NT2/D1 (cell line): ENCODE results near the gene KRTAP10-4.
"Not testable (repeated sequence)": the region's sequence is repeated elsewhere in the genome, so short reads cannot be mapped to it uniquely, and the experiment has no call there.

ENCODE experiments used
- DNase-seq: peaks from one replicate; pipeline ENCODE4 v3.0.0-alpha.2; 2011; ENCODE audit warnings: low read depth, low spot score
- H3K27me3 ChIP-seq: 2 replicates; pipeline ENCODE4 v1.6.0; 2011; ENCODE audit warnings: mild to moderate bottlenecking; ENCODE audit not compliant: insufficient read length, insufficient read depth
- H3K36me3 ChIP-seq: 2 replicates; pipeline ENCODE4 v1.6.1; 2011; ENCODE audit warnings: mild to moderate bottlenecking, low read length, mixed read lengths; ENCODE audit not compliant: insufficient read depth, insufficient read length
- H3K4me1 ChIP-seq: 2 replicates; pipeline ENCODE4 v1.5.1; 2011; ENCODE audit not compliant: insufficient read depth, insufficient read length
- H3K4me3 ChIP-seq: 2 replicates; pipeline ENCODE4 v1.5.1; 2011; ENCODE audit warnings: low read depth; ENCODE audit not compliant: insufficient read length
- H3K9ac ChIP-seq: 2 replicates; pipeline ENCODE4 v1.6.0; 2011; ENCODE audit warnings: low read depth; ENCODE audit not compliant: insufficient read length
- H3K9me3 ChIP-seq: 2 replicates; pipeline ENCODE4 v1.5.1; 2011; ENCODE audit warnings: mild to moderate bottlenecking, low read length; ENCODE audit not compliant: insufficient read depth
- SUZ12 ChIP-seq: IDR thresholded peaks from 2 replicates; pipeline ENCODE4 v1.6.1; 2011; ENCODE audit not compliant: insufficient read length, insufficient read depth; ENCODE audit errors: extremely low read depth
- YY1 ChIP-seq: IDR thresholded peaks from 2 replicates; pipeline ENCODE4 v1.6.1; 2011; ENCODE audit not compliant: insufficient read length, insufficient read depth
- ZNF274 ChIP-seq: IDR thresholded peaks from 2 replicates; pipeline ENCODE4 v1.6.1; 2011; ENCODE audit warnings: mild to moderate bottlenecking, low read depth, low read length

The KRTAP10-4 gene, protein sequence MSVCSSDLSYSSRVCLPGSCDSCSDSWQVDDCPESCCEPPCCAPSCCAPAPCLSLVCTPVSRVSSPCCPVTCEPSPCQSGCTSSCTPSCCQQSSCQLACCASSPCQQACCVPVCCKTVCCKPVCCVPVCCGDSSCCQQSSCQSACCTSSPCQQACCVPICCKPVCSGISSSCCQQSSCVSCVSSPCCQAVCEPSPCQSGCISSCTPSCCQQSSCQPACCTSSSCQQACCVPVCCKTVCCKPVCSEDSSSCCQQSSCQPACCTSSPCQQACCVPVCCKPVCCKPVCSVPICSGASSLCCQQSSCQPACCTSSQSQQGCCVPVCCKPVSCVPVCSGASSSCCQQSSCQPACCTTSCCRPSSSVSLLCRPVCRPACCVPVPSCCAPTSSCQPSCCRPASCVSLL

DNA sequence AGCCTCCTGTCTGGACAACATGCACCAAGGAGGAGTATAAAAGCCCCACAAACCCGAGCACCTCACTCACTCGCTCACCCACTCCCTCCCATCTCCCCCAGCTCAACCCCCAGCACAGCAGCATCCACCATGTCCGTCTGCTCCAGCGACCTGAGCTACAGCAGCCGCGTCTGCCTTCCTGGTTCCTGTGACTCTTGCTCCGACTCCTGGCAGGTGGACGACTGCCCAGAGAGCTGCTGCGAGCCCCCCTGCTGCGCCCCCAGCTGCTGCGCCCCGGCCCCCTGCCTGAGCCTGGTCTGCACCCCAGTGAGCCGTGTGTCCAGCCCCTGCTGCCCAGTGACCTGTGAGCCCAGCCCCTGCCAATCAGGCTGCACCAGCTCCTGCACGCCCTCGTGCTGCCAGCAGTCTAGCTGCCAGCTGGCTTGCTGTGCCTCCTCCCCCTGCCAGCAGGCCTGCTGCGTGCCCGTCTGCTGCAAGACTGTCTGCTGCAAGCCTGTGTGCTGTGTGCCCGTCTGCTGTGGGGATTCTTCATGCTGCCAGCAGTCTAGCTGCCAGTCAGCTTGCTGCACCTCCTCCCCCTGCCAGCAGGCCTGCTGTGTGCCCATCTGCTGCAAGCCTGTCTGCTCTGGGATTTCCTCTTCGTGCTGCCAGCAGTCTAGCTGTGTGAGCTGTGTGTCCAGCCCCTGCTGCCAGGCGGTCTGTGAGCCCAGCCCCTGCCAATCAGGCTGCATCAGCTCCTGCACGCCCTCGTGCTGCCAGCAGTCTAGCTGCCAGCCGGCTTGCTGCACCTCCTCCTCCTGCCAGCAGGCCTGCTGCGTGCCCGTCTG is at the start of gene KRTAP10-4:
TSS of gene KRTAP10-4 (plus strand) at position 100 of the 827 bp plus-strand sequence. CDS start at position 130, 30 bp downstream.
- peaks cover 39% of the 10 kb centered on the region for H3K9me3 ChIP-seq
- not testable (repeated sequence) for H3K36me3 ChIP-seq, DNase-seq, H3K9ac ChIP-seq, H3K4me1 ChIP-seq, H3K27me3 ChIP-seq, H3K4me3 ChIP-seq

GRCh38 chr21:44524414-44525371 is 48.8 kb upstream of the KRTAP10-4 start:
- Histone ChIP-seq H3K4me1 (peaks cover 7% of the 10 kb centered on the region), H3K27me3 (peaks cover 2% of the 10 kb centered on the region), H3K4me3 (no peak overlapping the region), H3K9ac (no peak overlapping the region), H3K36me3 (no peaks in the 10 kb centered on the region), H3K9me3 (0 out of 2 replicates have a peak, but pooled peaks cover under 1% of the 10 kb centered on the region)
- no peak for TF ChIP-seq SUZ12
- TF ChIP-seq ZNF274: no peak
- TF ChIP-seq YY1: no peak
- no peak for DNase-seq

DNA sequence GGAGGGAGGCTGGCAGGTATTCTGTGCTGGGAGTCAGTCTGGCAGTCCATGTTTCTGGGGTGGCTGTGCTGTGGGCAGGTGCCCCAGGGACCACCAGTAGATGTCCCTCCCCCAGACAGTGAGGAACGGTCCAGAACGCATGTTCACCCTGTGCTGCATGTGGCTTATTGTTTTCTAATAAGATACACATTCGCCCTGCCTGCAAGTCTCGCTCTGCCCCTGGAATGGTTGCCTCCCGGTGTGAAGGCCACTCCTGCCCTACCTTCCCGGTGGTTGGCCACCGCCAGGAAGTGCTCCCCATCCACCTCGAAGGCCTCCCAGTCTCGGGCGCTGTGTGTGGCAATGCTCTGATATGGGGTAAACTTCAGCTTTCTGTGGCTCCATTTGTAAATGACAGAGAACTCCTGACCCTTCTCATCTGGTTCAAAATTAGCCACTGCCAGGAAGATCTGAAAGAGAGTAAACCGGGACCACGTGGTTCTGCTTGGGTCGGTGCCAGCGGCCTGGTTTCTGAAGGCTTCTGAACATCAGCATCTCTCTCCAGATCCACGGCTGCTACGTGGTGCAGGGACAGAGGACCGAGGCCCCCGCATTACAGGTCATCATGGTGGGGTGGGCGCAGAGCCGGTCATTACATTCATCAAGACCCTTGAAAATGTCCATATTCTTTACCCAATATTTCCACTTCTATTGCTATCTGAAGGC is 48.0 kb upstream of the KRTAP10-4 start:
- TF ChIP-seq YY1 (no peak), ZNF274 (no peak), SUZ12 (no peak)
- Histone ChIP-seq H3K4me3 (no peak overlapping the region), H3K9ac (no peak overlapping the region), H3K4me1 (no peaks in the 10 kb centered on the region), H3K9me3 (no peaks in the 10 kb centered on the region), H3K36me3 (no peaks in the 10 kb centered on the region), H3K27me3 (peaks cover 2% of the 10 kb centered on the region)
- DNase-seq: no peak

DNA sequence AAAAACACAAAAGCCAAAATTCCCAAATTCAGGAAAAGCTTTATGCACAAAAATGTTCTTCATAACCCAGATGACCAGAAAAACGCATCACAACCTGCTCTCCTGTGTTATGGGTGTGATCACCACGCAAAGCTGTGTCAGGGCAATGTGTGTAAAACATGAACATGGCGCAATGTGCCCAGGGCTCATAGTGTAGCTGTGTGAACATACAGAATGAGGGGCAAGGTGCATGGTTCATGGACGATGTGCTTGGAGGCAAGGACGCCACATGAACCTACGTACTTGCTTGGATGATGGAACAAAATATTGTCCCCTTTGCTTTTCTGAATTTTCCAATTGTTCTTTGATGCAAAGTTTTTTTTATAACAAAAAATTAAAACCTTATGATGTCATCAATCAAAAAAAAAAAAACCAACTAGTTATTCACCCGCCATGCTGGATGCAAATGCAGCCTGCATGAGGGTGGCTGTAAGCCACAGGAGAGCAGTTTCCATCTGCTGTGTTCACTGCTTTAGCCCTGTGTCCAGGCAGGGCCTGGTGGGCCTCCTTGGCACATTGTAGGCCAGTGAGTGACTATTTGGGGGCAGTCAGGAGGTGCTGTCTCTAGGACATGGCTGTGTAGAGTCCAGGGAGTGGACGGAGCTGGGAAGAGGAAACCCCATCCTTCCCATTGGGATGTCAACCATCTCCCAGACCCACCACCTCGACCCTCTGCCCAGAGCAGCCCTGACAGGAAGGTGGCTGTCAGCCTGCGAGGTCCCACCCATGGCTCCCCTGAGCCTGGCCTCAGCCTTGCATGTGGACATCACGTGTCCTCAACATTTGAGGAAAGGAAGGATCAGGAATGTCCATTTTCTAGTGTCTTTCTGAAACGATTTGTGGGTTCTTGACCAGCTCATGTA is 47.2 kb upstream of the KRTAP10-4 start:
- Histone ChIP-seq H3K9me3 (no peaks in the 10 kb centered on the region), H3K9ac (no peak overlapping the region), H3K27me3 (peaks cover 2% of the 10 kb centered on the region), H3K4me1 (no peaks in the 10 kb centered on the region), H3K4me3 (no peak overlapping the region), H3K36me3 (no peaks in the 10 kb centered on the region)
- TF ChIP-seq SUZ12 (no peak), ZNF274 (no peak), YY1 (no peak)
- no peak for DNase-seq

GRCh38 chr21:44527156-44527982 is 46.2 kb upstream of the KRTAP10-4 start:
- H3K36me3 ChIP-seq: no peaks in the 10 kb centered on the region
- DNase-seq: no peak
- H3K9me3 ChIP-seq: no peaks in the 10 kb centered on the region

More at GRCh38 chr21:44527156-44527982, 46.2 kb upstream of the KRTAP10-4 start:
- TF ChIP-seq SUZ12 (no peak), ZNF274 (no peak), YY1 (no peak)
- H3K4me3 ChIP-seq: no peak overlapping the region
- peaks cover 2% of the 10 kb centered on the region for H3K27me3 ChIP-seq
- H3K4me1 ChIP-seq: no peaks in the 10 kb centered on the region
- H3K9ac ChIP-seq: no peak overlapping the region
